Tibial nerve (tissue), 4 donors: Measurements from ENCODE around the gene SNRNP200. TPM values are rescaled to one million over a fixed set of nuclear protein-coding genes. Genes with fewer than 3 reads are reported as not detected.
A peak's percentile ranks its signal among the peaks of the same experiment; 100 is the strongest.

Experiments
- DNase-seq, 2 donors: peaks; one replicate each; pipeline ENCODE4 v3.0.0-alpha.2; 2019; ENCODE audit warnings: low spot score in 2 of 2
- H3K27ac ChIP-seq, 4 donors: fragments of 200-600 bp; sonication (generic) in 3 of 4; one replicate each; pipeline ENCODE4 v1.5.1; 2017 to 2019; ENCODE audit warnings: mild to moderate bottlenecking in 1 of 4
- H3K27me3 ChIP-seq, 2 donors: fragments of 200-600 bp; sonication (generic) in 1 of 2; one replicate each; pipeline versions ENCODE4 v1.5.1 to v1.6.0; 2017 to 2019
- H3K36me3 ChIP-seq, 3 donors: fragments of 200-600 bp; sonication (generic); one replicate each; pipeline ENCODE4 v1.5.1; 2018 to 2019
- H3K4me1 ChIP-seq, 4 donors: fragments of 200-600 bp; sonication (generic) in 3 of 4; one replicate each; pipeline ENCODE4 v1.5.1; 2017 to 2019
- H3K4me3 ChIP-seq, 4 donors: fragments of 200-600 bp; sonication (generic) in 3 of 4; one replicate each; pipeline ENCODE4 v1.5.1; 2017 to 2019; ENCODE audit warnings: mild to moderate bottlenecking in 1 of 4, moderate library complexity in 1 of 4
- H3K9me3 ChIP-seq, 4 donors: fragments of 200-600 bp; sonication (generic) in 3 of 4; one replicate each; pipeline ENCODE4 v1.5.1; 2017 to 2019
- CTCF ChIP-seq, 5 experiments: fragments of 200-600 bp in 3 of 5; fragments of 450-650 bp in 2 of 5; sonication (generic) in 3 of 5; IDR thresholded peaks; one replicate each; pipeline ENCODE4 v1.5.1; 2016 to 2019; ENCODE audit warnings: antibody characterized with exemption in 5 of 5, mild to moderate bottlenecking in 3 of 5, moderate library complexity in 2 of 5
- EP300 ChIP-seq, 2 donors: sonication (generic); formaldehyde crosslinking; IDR thresholded peaks; one replicate each; pipeline ENCODE4 v1.6.1; 2017; ENCODE audit warnings: antibody characterized with exemption in 2 of 2, mild to moderate bottlenecking in 1 of 2
- POLR2A ChIP-seq, 2 donors: fragments of 450-650 bp; IDR thresholded peaks; one replicate each; pipeline ENCODE4 v1.6.1; 2017; ENCODE audit warnings: antibody characterized with exemption in 2 of 2, mild to moderate bottlenecking in 2 of 2, moderate library complexity in 2 of 2
- WGBS, 2 donors: methylation state at CpG; one replicate each; pipeline ENCODE4 v1.1.5; 2018; 5-methylcytosine and 5-hydroxymethylcytosine counted together
- total RNA-seq, 4 donors: library from RNA; depleted of rRNA; stranded (reverse); fragments of >200 nt; gene quantifications; one replicate each; pipeline ENCODE4 v1.1.0, GENCODE V29; 2016

The SNRNP200 gene
- total RNA-seq, 4 donors from 2014 or later, result 79.4 to 106 (median 90.1) TPM

DNA sequence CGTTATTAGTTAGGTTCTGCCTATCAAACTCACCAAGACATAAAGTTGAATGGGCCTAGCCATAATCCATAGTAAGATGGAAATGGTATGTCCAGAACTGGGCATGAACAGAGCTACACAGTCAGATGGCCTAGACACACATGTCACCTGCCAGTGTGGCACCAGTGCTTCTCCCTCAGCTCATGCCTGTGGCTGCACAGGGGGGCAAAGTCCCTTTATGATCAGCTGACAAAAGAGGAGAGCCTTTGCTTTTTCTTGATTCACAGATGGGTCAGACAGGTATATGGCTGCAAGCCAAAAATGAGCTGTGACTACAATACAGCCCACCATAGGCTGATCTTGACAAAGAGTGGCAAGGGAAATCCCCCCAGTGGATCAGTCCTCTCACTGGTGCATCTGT, 68.5 kb downstream of the SNRNP200 start:
- no peaks in the 10 kb centered on the region for H3K27me3 ChIP-seq
- no peak overlapping the region for H3K27ac ChIP-seq

DNA sequence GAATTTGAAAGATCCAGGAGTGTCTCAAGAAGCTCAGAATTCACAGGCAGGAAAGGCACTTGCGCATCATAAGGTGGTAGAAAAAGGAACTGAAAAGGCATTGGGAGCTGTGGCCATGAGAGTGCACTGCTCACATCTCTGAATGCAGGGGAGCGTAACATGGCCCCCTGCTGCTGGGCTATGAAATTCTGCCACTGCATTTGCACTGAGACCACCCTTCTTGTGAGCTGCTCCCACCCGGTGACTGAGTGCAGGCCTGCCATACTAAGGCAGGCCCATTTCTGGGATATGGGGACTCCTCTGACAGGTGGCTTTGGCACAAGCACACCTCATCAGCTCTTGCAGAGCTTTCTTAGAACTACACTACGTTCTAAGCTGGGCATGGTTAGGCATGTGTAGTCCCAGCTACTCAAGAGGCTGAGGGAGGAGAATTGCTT, 71.4 kb downstream of the SNRNP200 start:
- no peaks in the 10 kb centered on the region for H3K4me1 ChIP-seq
- H3K9me3 ChIP-seq, result no peaks in the 10 kb centered on the region
- TF ChIP-seq CTCF (IDR thresholded peaks at IDR 0.05) (no peak), EP300 (IDR thresholded peaks at IDR 0.05) (no peak), POLR2A (IDR thresholded peaks at IDR 0.05) (no peak)
- no peak overlapping the region for H3K4me3 ChIP-seq
- H3K27me3 ChIP-seq, result no peaks in the 10 kb centered on the region
- WGBS, 2 donors, result 70 to 77% methylated on average over 4 of the region's 4 CpGs
- H3K27ac ChIP-seq, result no peak overlapping the region
- no peaks in the 10 kb centered on the region for H3K36me3 ChIP-seq
- DNase-seq, result no peak

More for the DNA sequence above, 68.5 kb downstream of the SNRNP200 start:
- Histone ChIP-seq H3K4me3 (no peak overlapping the region), H3K4me1 (peaks cover 0 to 11% (median 3%) of the 10 kb centered on the region in 4 donors), H3K36me3 (peaks cover 0 to 14% (median 0%) of the 10 kb centered on the region in 3 donors), H3K9me3 (no peaks in the 10 kb centered on the region)
- 93 to 100% methylated on average over 1 of the region's 1 CpG for WGBS, 2 donors
- no peak for DNase-seq
- TF ChIP-seq CTCF (IDR thresholded peaks at IDR 0.05), result no peak
- TF ChIP-seq EP300 (IDR thresholded peaks at IDR 0.05), result no peak
- no peak for TF ChIP-seq POLR2A (IDR thresholded peaks at IDR 0.05)

DNA sequence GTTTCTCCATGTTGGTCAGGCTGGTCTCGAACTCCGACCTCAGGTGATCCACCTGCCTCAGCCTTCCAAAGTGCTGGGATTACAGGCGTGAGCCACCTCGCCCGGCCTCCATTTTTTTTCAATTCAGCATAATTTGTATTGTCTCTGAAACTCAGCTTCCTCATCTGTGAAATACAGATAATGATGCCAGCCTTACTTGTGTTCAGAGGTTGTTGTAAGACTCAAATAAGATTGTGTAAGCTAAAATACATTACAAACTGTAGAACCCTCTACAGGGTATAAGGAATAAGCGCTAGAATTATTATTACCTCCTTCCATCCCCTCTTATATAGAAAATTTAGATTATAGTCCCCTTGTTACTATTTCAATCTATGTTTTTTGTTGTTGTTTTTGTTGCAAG, 71.9 kb downstream of the SNRNP200 start:
- H3K27me3 ChIP-seq, result no peaks in the 10 kb centered on the region
- no peak overlapping the region for H3K27ac ChIP-seq
- no peaks in the 10 kb centered on the region for H3K36me3 ChIP-seq
- H3K4me1 ChIP-seq, result no peaks in the 10 kb centered on the region
- H3K4me3 ChIP-seq, result no peak overlapping the region
- TF ChIP-seq POLR2A (IDR thresholded peaks at IDR 0.05), result no peak
- no peak for TF ChIP-seq EP300 (IDR thresholded peaks at IDR 0.05)
- no peak for TF ChIP-seq CTCF (IDR thresholded peaks at IDR 0.05)
- 92 to 95% methylated on average over 6 of the region's 6 CpGs for WGBS, 2 donors
- H3K9me3 ChIP-seq, result no peaks in the 10 kb centered on the region
- no peak for DNase-seq

DNA sequence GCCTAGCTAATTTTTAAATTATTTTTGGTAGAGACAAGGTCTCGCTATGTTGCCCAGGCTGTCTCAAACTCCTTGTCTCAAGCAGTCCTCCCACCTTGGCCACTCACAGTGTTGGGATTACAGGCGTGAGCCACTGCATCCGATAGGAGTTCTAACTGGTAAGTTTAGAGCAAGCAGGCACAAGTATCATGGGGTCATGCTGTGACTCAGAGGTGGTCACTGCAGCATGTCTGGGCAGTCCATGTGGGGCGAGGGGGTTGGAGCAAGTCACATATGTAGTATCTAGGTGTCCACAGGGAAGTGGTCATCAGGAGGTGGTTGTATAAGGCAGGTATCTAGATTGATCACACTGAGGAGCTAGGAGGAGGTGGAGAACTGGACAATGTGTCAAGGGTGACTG, 74.0 kb downstream of the SNRNP200 start:
- Histone ChIP-seq H3K4me3 (no peak overlapping the region), H3K27ac (no peak overlapping the region), H3K9me3 (no peaks in the 10 kb centered on the region), H3K27me3 (no peaks in the 10 kb centered on the region), H3K4me1 (no peaks in the 10 kb centered on the region), H3K36me3 (no peaks in the 10 kb centered on the region)
- TF ChIP-seq POLR2A (IDR thresholded peaks at IDR 0.05) (no peak), EP300 (IDR thresholded peaks at IDR 0.05) (no peak), CTCF (IDR thresholded peaks at IDR 0.05) (no peak)
- DNase-seq, result no peak
- 85 to 92% methylated on average over 4 of the region's 4 CpGs for WGBS, 2 donors

- no peaks in the 10 kb centered on the region for H3K4me1 ChIP-seq
- WGBS, 2 donors, result 69 to 89% methylated on average over 3 of the region's 3 CpGs
These were observed 80.3 kb downstream of the SNRNP200 start for GRCh38 chr2:96225016-96225533.

More at GRCh38 chr2:96225016-96225533, 80.3 kb downstream of the SNRNP200 start:
- Histone ChIP-seq H3K27ac (peak overlapping the region in 3 of 4 donors; percentile 10 to 46 (median 36)), H3K36me3 (no peaks in the 10 kb centered on the region), H3K9me3 (no peaks in the 10 kb centered on the region), H3K27me3 (no peaks in the 10 kb centered on the region), H3K4me3 (no peak overlapping the region)
- DNase-seq, result peak in 1 of 2 donors; percentile 33
- TF ChIP-seq POLR2A (IDR thresholded peaks at IDR 0.05), result no peak
- peak in 1 of 2 donors; percentile 49 for TF ChIP-seq EP300 (IDR thresholded peaks at IDR 0.05)

Other genes starting within 250 kb of the SNRNP200 start
- 1 to 10 TPM; 2.1 to 5.0 (median 4.7) TPM for gene ADRA2B, start 189.0 kb downstream of the SNRNP200 start, total RNA-seq
- under 1 TPM in 1 of 4 donors, not detected in 3; 0.60 TPM for gene ASTL, start 167.0 kb downstream of the SNRNP200 start, total RNA-seq
- 10 to 100 TPM; 14.0 to 21.1 (median 15.6) TPM for gene DUSP2, start 160.1 kb downstream of the SNRNP200 start, total RNA-seq
- gene STARD7, start 96.7 kb downstream of the SNRNP200 start, total RNA-seq, result 100 to 1,000 TPM in 1 of 4 donors, 10 to 100 TPM in 3; 77.3 to 111 (median 85.0) TPM
- 10 to 100 TPM; 27.1 to 35.4 (median 30.7) TPM for gene TMEM127, start 39.5 kb downstream of the SNRNP200 start, total RNA-seq
- 100 to 1,000 TPM; 132 to 172 (median 151) TPM for gene CIAO1, start 39.3 kb downstream of the SNRNP200 start, total RNA-seq
- 1 to 10 TPM in 3 of 4 donors, under 1 TPM in 1; 0.98 to 4.2 (median 2.2) TPM for gene ITPRIPL1, start 19.8 kb upstream of the SNRNP200 start, total RNA-seq
- 1 to 10 TPM; 1.1 to 5.1 (median 2.9) TPM for gene NCAPH, start 30.2 kb upstream of the SNRNP200 start, total RNA-seq
- gene NEURL3, start 199.8 kb upstream of the SNRNP200 start, total RNA-seq, result 1 to 10 TPM in 1 of 4 donors, not detected in 3; 1.5 TPM
- 10 to 100 TPM; 23.8 to 56.4 (median 40.3) TPM for gene ARID5A, start 231.2 kb upstream of the SNRNP200 start, total RNA-seq